SK-N-SH (cell line): ENCODE measurements around the gene EIF4H. TPM values are rescaled to one million over a fixed set of nuclear protein-coding genes. Genes with fewer than 3 reads are reported as not detected.
A peak's percentile ranks its signal among the peaks of the same experiment; 100 is the strongest.
"Not testable (repeated sequence)": the region's sequence is repeated elsewhere in the genome, so short reads cannot be mapped to it uniquely, and the experiment has no call there.

Source experiments
- CTCF ChIA-PET: fragments of 300-600, 350-600 bp; formaldehyde crosslinking; extraction: SDS; loops from one replicate; lab custom pipeline; 2021; lab: Yijun Ruan, JAX
- POLR2A ChIA-PET: fragments of 350-600 bp; sonication (Branson Sonifier 250); formaldehyde crosslinking; extraction: SDS; loops from one replicate; lab custom pipeline; 2020; ENCODE audit warnings: antibody characterized with exemption, inconsistent platforms; lab: Yijun Ruan, JAX
- DNase-seq: peaks from one replicate; pipeline ENCODE4 v3.0.0; 2012
- H2AFZ ChIP-seq: fragments of 200-600 bp; sonication (generic); 2 replicates; pipeline ENCODE4 v1.8.1; 2016; ENCODE audit warnings: antibody characterized with exemption, mild to moderate bottlenecking, low read depth
- H3F3A ChIP-seq: fragments of 200-600 bp; sonication (generic); replicated peaks from 2 replicates; pipeline ENCODE3; 2016; ENCODE audit warnings: antibody characterized with exemption, mild to moderate bottlenecking; ENCODE audit not compliant: insufficient read depth
- H3K27ac ChIP-seq, 2 experiments: fragments of 200-500 bp in 1 of 2; fragments of 200-600 bp in 1 of 2; sonication (Bioruptor generic) in 1 of 2; sonication (generic), shearing (Covaris generic) in 1 of 2; 2 replicates each; pipeline versions ENCODE4 v1.5.1 to v1.6.1; 2014 to 2016; ENCODE audit warnings: low read depth in 2 of 2, inconsistent platforms in 1 of 2, low read length in 1 of 2, mild to moderate bottlenecking in 1 of 2, mixed read lengths in 1 of 2
- H3K27me3 ChIP-seq: fragments of 200-600 bp; sonication (generic), shearing (Covaris generic); 2 replicates; pipeline ENCODE4 v1.6.1; 2016; ENCODE audit warnings: mixed run types; ENCODE audit not compliant: insufficient read depth
- H3K36me3 ChIP-seq, 2 experiments: fragments of 200-500 bp in 1 of 2; fragments of 200-600 bp in 1 of 2; sonication (Bioruptor generic) in 1 of 2; sonication (generic) in 1 of 2; replicated peaks in 1 of 2; 2 replicates each; pipeline versions ENCODE3 to v1.5.1; 2014 to 2016; ENCODE audit warnings: low read length in 1 of 2, mild to moderate bottlenecking in 1 of 2; ENCODE audit not compliant: insufficient read depth in 2 of 2, control insufficient read depth in 1 of 2
- H3K4me1 ChIP-seq, 2 experiments: fragments of 200-500 bp in 1 of 2; fragments of 200-600 bp in 1 of 2; sonication (Bioruptor generic) in 1 of 2; sonication (generic), shearing (Covaris generic) in 1 of 2; 2 replicates each; pipeline versions ENCODE4 v1.5.1 to v1.6.1; 2014 to 2016; ENCODE audit warnings: low read depth in 1 of 2, low read length in 1 of 2, mixed run types in 1 of 2; ENCODE audit not compliant: insufficient read depth in 2 of 2, control insufficient read depth in 1 of 2
- H3K4me2 ChIP-seq: fragments of 200-600 bp; sonication (generic), shearing (Covaris generic); 2 replicates; pipeline ENCODE4 v1.6.1; 2017; ENCODE audit warnings: mixed run types
- H3K4me3 ChIP-seq, 2 experiments: fragments of 200-500 bp in 1 of 2; fragments of 200-600 bp in 1 of 2; sonication (Bioruptor generic) in 1 of 2; sonication (generic), shearing (Covaris generic) in 1 of 2; 2 replicates each; pipeline versions ENCODE4 v1.5.1 to v1.8.1; 2014 to 2016; ENCODE audit warnings: low read depth in 2 of 2, inconsistent platforms in 1 of 2, low read length in 1 of 2, mild to moderate bottlenecking in 1 of 2, mixed read lengths in 1 of 2, moderate library complexity in 1 of 2
- H3K79me2 ChIP-seq: fragments of 200-600 bp; sonication (generic); 2 replicates; pipeline ENCODE4 v1.8.1; 2017; ENCODE audit warnings: mild to moderate bottlenecking; ENCODE audit not compliant: insufficient read depth
- H3K9ac ChIP-seq: fragments of 200-600 bp; sonication (generic); 2 replicates; pipeline ENCODE4 v1.6.1; 2017; ENCODE audit warnings: mixed run types
- H3K9me2 ChIP-seq: fragments of 200-600 bp; sonication (generic); 2 replicates; pipeline ENCODE4 v1.6.1; 2017; ENCODE audit warnings: mixed run types
- H3K9me3 ChIP-seq: fragments of 200-600 bp; sonication (generic); 2 replicates; pipeline ENCODE4 v1.6.1; 2017; ENCODE audit warnings: mixed run types, mild to moderate bottlenecking, moderate library complexity
- H4K20me1 ChIP-seq: fragments of 200-600 bp; sonication (generic); 2 replicates; pipeline ENCODE4 v1.6.1; 2017; ENCODE audit warnings: mild to moderate bottlenecking, mixed run types; ENCODE audit not compliant: insufficient read depth
- EZH2phosphoT487 ChIP-seq: fragments of 200-600 bp; sonication (generic); IDR thresholded peaks from 2 replicates; pipeline ENCODE4 v1.6.1; 2017; ENCODE audit warnings: low read depth, mixed run types, mild to moderate bottlenecking, antibody characterized with exemption, moderate library complexity, borderline replicate concordance
- FOXJ3 ChIP-seq: sonication (generic); formaldehyde crosslinking; IDR thresholded peaks from 2 replicates; pipeline ENCODE4 v1.5.1; 2020; ENCODE audit warnings: mild to moderate bottlenecking, missing genetic modification reagents
- IRF3 ChIP-seq: fragments of 150-350 bp; IDR thresholded peaks from 2 replicates; pipeline ENCODE4 v1.6.1; 2016; ENCODE audit warnings: mild to moderate bottlenecking, low read depth, low read length
- PBX3 ChIP-seq: IDR thresholded peaks from 2 replicates; pipeline ENCODE4; 2012
- RCOR1 ChIP-seq: fragments of 150-350 bp; IDR thresholded peaks from 2 replicates; pipeline ENCODE4 v1.6.1; 2017; ENCODE audit warnings: antibody characterized with exemption, low read length
- RFX5 ChIP-seq: IDR thresholded peaks from 2 replicates; pipeline ENCODE4 v1.6.1; 2012; ENCODE audit warnings: mild to moderate bottlenecking, improper control_type of control experiment, low read length
- SMC3 ChIP-seq: IDR thresholded peaks from 2 replicates; pipeline ENCODE4 v1.6.1; 2012; ENCODE audit warnings: low read depth, low read length, improper control_type of control experiment
- USF1 ChIP-seq: IDR thresholded peaks from 2 replicates; pipeline ENCODE4 v1.4.0; 2012; ENCODE audit warnings: low read depth, borderline replicate concordance
- WGBS: methylation state at CpG from one replicate; pipeline ENCODE4 v1.1.6; 2017; ENCODE audit warnings: low lambda C conversion rate; 5-methylcytosine and 5-hydroxymethylcytosine counted together
- polyA plus RNA-seq, 3 experiments: library from polyadenylated mRNA; depleted of rRNA; stranded (reverse); fragments of >200 nt; gene quantifications; 2 replicates each; pipeline ENCODE4 v1.2.3, GENCODE V29; 2012

The EIF4H gene
- polyA plus RNA-seq, 1 of the 3 experiments (the other 2 are of a cell fraction) = 468 TPM

GRCh38 chr7:74203956-74204618 is 29.9 kb downstream of the EIF4H start:
- POLR2A ChIA-PET = no interaction called here
- Histone ChIP-seq H3K36me3 (peaks cover 0 to 8% of the 10 kb centered on the region in 2 experiments), H3K4me3 (no peak overlapping the region), H3K27me3 (no peaks in the 10 kb centered on the region), H3K4me1 (no peaks in the 10 kb centered on the region; a peak in 1 of 4 replicates), H3K9me2 (no peaks in the 10 kb centered on the region), H3K9me3 (no peaks in the 10 kb centered on the region), H3K27ac (no peak overlapping the region), H4K20me1 (no peaks in the 10 kb centered on the region), H2AFZ (no peak overlapping the region), H3K79me2 (no peaks in the 10 kb centered on the region), H3K4me2 (no peak overlapping the region), H3F3A (peaks cover 33% of the 10 kb centered on the region), H3K9ac (no peak overlapping the region)
- no peak for DNase-seq
- CTCF ChIA-PET = interaction anchor here (0.9 to 17.9 kb wide), 14 partner anchors 10 to 339 kb away, joined by 3 to 537 read pairs (median 6); partner anchors contain the start of gene CLIP2
- 50% methylated on average over 1 of the region's 1 CpG for WGBS
- TF ChIP-seq USF1 (no peak), IRF3 (no peak), FOXJ3 (CRISPR knock-in tag) (no peak), RCOR1 (no peak), RFX5 (no peak), EZH2phosphoT487 (no peak), PBX3 (no peak), SMC3 (no peak)

GRCh38 chr7:74206052-74206451 is 31.9 kb downstream of the EIF4H start:
- H3F3A ChIP-seq = peaks cover 25% of the 10 kb centered on the region
- not testable (repeated sequence) for H3K27me3 ChIP-seq, H3K36me3 ChIP-seq, DNase-seq, H3K4me3 ChIP-seq, H3K4me1 ChIP-seq, H3K79me2 ChIP-seq, H3K9me2 ChIP-seq, H3K9me3 ChIP-seq, H4K20me1 ChIP-seq, H3K27ac ChIP-seq, H2AFZ ChIP-seq, H3K9ac ChIP-seq
- WGBS = 74% methylated on average over 10 of the region's 10 CpGs
- POLR2A ChIA-PET = interaction anchor here (0.6 to 1.2 kb wide), 5 partner anchors 32 to 195 kb away, joined by 3 to 6 read pairs (median 4); partner anchors contain the start of gene EIF4H
- H3K4me2 ChIP-seq = 0 out of 2 replicates have a peak overlapping the region, but pooled peaks have one; percentile 38
- CTCF ChIA-PET = interaction anchor here (0.6 to 17.9 kb wide), 109 partner anchors 8 to 610 kb away, joined by 3 to 537 read pairs (median 4); partner anchors contain the start of genes ABHD11, CLIP2, LIMK1 and RFC2
